ENCODE data around the gene FKBP15. TPM values are rescaled to one million over a fixed set of nuclear protein-coding genes. Genes with fewer than 3 reads are reported as not detected.

The FKBP15 gene
- total RNA-seq, 1 experiment from 2014 or later: 20.1 TPM

GRCh38 chr9:113177251-113177650 is 43.8 kb downstream of the FKBP15 start:
- H3K9me3 ChIP-seq: no peaks in the 10 kb centered on the region; the same call in 1 of the 2 replicates
- Mint-ChIP-seq H3K4me3 (ENCODE audit: unreplicated experiment) (no peak overlapping the region), H3K36me3 (ENCODE audit: insufficient read depth, unreplicated experiment) (peaks cover 55% of the 10 kb centered on the region), H3K9me3 (ENCODE audit: unreplicated experiment) (no peaks in the 10 kb centered on the region), H3K27ac (ENCODE audit: unreplicated experiment) (no peak overlapping the region), H3K4me1 (ENCODE audit: low read depth, unreplicated experiment) (no peaks in the 10 kb centered on the region), H3K27me3 (ENCODE audit: insufficient read depth, unreplicated experiment) (no peaks in the 10 kb centered on the region)
- POLR2A ChIA-PET: no interaction called here
- TF ChIP-seq CTCF (IDR thresholded peaks at IDR 0.05; ENCODE audit: insufficient read depth in 1 of 2, low read depth in 1 of 2, low read length in 1 of 2, severe bottlenecking in 1 of 2, unreplicated experiment in 1 of 2): no peak
- CTCF ChIA-PET: interaction anchor here (1.0 kb wide), 1 partner anchor 44 kb away, joined by 3 read pairs; the partner anchor contains the start of genes FKBP15 and SLC31A1
- H3K36me3 ChIP-seq (ENCODE audit: control insufficient read depth, insufficient read depth, low read length): peaks cover 2% of the 10 kb centered on the region; the same call in 1 of the 2 replicates
- intact Hi-C loops (cut with micrococcal nuclease; ENCODE audit: unreplicated experiment): no loop called here
- no peaks in the 10 kb centered on the region for H3K27me3 ChIP-seq (replicated peaks; ENCODE audit: control insufficient read depth, insufficient read depth, low read length)
- H3K4me3 ChIP-seq (ENCODE audit: low read depth, low read length): no peak overlapping the region
- no peak for DNase-seq
- no TSS peak for BruUV-seq (replicated peaks)
- H3K4me1 ChIP-seq: no peaks in the 10 kb centered on the region

DNA sequence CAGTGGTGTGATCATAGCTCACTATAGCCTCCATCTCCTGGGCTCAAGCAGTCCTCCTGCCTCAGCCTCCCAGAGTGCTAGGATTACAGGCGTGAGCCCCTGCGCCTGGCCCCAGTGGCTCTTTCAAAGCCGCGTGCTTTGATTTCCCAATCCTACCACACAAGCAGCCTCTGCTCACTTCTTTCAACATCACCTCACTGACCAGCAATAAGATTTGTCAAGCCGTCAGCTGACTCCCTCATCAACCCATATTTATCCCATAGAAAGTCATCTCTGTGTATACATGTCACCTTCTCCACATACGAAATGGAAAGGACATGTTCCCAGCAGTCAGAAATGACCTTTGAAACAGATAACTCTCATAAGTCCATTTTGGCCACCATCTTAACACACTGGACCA is 44.3 kb downstream of the FKBP15 start:
- Mint-ChIP-seq H3K4me3 (ENCODE audit: unreplicated experiment) (no peak overlapping the region), H3K27ac (ENCODE audit: unreplicated experiment) (no peak overlapping the region), H3K27me3 (ENCODE audit: insufficient read depth, unreplicated experiment) (no peaks in the 10 kb centered on the region), H3K9me3 (ENCODE audit: unreplicated experiment) (no peaks in the 10 kb centered on the region), H3K36me3 (ENCODE audit: insufficient read depth, unreplicated experiment) (peaks cover 57% of the 10 kb centered on the region), H3K4me1 (ENCODE audit: low read depth, unreplicated experiment) (no peaks in the 10 kb centered on the region)
- no peaks in the 10 kb centered on the region; the same call in 1 of the 2 replicates for H3K9me3 ChIP-seq
- BruUV-seq (replicated peaks): no TSS peak
- ChIA-PET CTCF (interaction anchor here (1.0 kb wide), 1 partner anchor 44 kb away, joined by 3 read pairs; the partner anchor contains the start of genes FKBP15 and SLC31A1), POLR2A (no interaction called here)
- peaks cover 2% of the 10 kb centered on the region; the same call in 1 of the 2 replicates for H3K36me3 ChIP-seq (ENCODE audit: control insufficient read depth, insufficient read depth, low read length)
- H3K27me3 ChIP-seq (replicated peaks; ENCODE audit: control insufficient read depth, insufficient read depth, low read length): no peaks in the 10 kb centered on the region
- H3K4me3 ChIP-seq (ENCODE audit: low read depth, low read length): no peak overlapping the region
- H3K4me1 ChIP-seq: no peaks in the 10 kb centered on the region
- intact Hi-C loops (cut with micrococcal nuclease; ENCODE audit: unreplicated experiment): no loop called here
- no peak for TF ChIP-seq CTCF (IDR thresholded peaks at IDR 0.05; ENCODE audit: insufficient read depth in 1 of 2, low read depth in 1 of 2, low read length in 1 of 2, severe bottlenecking in 1 of 2, unreplicated experiment in 1 of 2)
- no peak for DNase-seq

GRCh38 chr9:113173341-113173740 is 47.7 kb downstream of the FKBP15 start:
- Histone ChIP-seq H3K9me3 (no peaks in the 10 kb centered on the region; the same call in 1 of the 2 replicates), H3K4me1 (no peaks in the 10 kb centered on the region), H3K27me3 (replicated peaks; ENCODE audit: control insufficient read depth, insufficient read depth, low read length) (no peaks in the 10 kb centered on the region), H3K36me3 (ENCODE audit: control insufficient read depth, insufficient read depth, low read length) (peaks cover 3% of the 10 kb centered on the region; the same call in 1 of the 2 replicates), H3K4me3 (ENCODE audit: low read depth, low read length) (no peak overlapping the region)
- H3K27me3 Mint-ChIP-seq (ENCODE audit: insufficient read depth, unreplicated experiment): no peaks in the 10 kb centered on the region
- H3K27ac Mint-ChIP-seq (ENCODE audit: unreplicated experiment): no peak overlapping the region
- no peak for DNase-seq
- TF ChIP-seq CTCF (IDR thresholded peaks at IDR 0.05; ENCODE audit: insufficient read depth in 1 of 2, low read depth in 1 of 2, low read length in 1 of 2, severe bottlenecking in 1 of 2, unreplicated experiment in 1 of 2): no peak
- no peaks in the 10 kb centered on the region for H3K9me3 Mint-ChIP-seq (ENCODE audit: unreplicated experiment)
- H3K4me1 Mint-ChIP-seq (ENCODE audit: low read depth, unreplicated experiment): no peaks in the 10 kb centered on the region
- no peak overlapping the region for H3K4me3 Mint-ChIP-seq (ENCODE audit: unreplicated experiment)
- intact Hi-C loops (cut with micrococcal nuclease; ENCODE audit: unreplicated experiment): no loop called here
- ChIA-PET CTCF (no interaction called here), POLR2A (no interaction called here)
- peaks cover 75% of the 10 kb centered on the region for H3K36me3 Mint-ChIP-seq (ENCODE audit: insufficient read depth, unreplicated experiment)
- no TSS peak for BruUV-seq (replicated peaks)
